Stimulated activated CD4-positive, alpha-beta T cell treated with anti-CD3 and anti-CD28 coated beads, Interleukin-1b, Interleukin-23, amount 100 ng/mL, for 4 hours (primary cell): ENCODE data around the gene FHL2.
A peak's percentile ranks its signal among the peaks of the same experiment; 100 is the strongest.
"Not testable (repeated sequence)": the region's sequence is repeated elsewhere in the genome, so short reads cannot be mapped to it uniquely, and the experiment has no call there.

Source experiments
- DNase-seq, 2 donors: peaks; one replicate each; pipeline ENCODE4 v3.0.0-alpha.2; 2020; ENCODE audit warnings: low read depth in 2 of 2

FHL2 gene

DNA sequence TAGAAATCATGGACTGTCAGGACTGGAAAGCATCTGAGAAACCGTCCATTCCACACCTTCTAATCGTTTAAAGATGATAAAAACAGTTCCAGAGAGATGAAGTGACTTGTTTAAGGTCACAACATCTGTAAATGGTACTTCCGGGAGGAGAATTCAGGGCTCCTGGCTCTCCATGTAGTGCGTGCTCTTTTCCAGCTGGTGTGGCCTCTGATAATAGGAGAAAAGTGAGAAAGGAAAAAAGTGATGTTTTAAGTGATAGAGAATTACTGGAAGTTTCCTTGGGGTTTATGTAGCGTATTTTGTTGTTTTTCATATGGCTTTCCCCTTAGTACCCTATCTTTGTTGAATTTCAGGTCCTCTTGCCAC, 60.8 kb downstream of the FHL2 start:
- DNase-seq: no peak

GRCh38 chr2:105337122-105338019, 61.5 kb downstream of the FHL2 start, which contains the start of gene C2orf49:
TSS of gene C2orf49 (plus strand) at chr2:105337540. CDS start at chr2:105337588, 48 bp downstream.
- DNase-seq: peak; percentile 79 to 83

DNA sequence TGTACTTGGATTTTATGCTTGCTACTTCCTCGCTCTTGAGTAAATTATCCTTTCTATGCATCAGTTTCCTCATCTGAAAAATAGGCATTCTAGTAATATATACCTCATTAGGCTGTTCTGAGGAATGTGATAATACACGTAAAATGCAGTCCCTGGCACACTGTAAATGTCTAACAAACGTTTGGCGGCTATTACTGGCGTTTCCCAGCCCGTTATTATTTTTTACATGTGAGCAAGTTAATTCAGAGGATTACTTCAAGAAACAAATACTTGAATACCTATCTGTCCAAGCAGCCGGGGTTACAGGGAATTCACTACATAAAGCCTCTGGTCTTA, 62.1 kb downstream of the FHL2 start:
- no peak for DNase-seq

GRCh38 chr2:105335469-105335868, 63.4 kb downstream of the FHL2 start:
- no peak for DNase-seq

DNA sequence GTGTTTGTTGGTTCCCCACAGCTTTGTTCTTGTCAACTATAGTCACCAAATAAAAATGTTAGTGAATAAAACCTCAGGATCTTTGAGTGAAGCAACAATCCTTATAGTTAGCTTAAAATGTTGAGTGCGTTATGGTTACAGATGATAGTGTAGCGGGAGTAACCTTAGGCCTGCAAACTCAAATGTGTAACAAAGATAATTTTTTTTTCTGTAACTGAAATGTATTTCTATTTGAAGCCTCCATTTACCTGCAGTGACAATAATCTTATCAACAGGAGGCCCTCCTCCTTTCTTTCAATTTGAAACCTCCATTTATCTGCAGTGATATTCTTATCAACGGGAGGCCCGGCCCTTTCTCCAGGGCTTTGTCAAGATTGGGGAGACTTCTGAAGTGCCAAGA, 64.6 kb downstream of the FHL2 start:
- DNase-seq: no peak

DNA sequence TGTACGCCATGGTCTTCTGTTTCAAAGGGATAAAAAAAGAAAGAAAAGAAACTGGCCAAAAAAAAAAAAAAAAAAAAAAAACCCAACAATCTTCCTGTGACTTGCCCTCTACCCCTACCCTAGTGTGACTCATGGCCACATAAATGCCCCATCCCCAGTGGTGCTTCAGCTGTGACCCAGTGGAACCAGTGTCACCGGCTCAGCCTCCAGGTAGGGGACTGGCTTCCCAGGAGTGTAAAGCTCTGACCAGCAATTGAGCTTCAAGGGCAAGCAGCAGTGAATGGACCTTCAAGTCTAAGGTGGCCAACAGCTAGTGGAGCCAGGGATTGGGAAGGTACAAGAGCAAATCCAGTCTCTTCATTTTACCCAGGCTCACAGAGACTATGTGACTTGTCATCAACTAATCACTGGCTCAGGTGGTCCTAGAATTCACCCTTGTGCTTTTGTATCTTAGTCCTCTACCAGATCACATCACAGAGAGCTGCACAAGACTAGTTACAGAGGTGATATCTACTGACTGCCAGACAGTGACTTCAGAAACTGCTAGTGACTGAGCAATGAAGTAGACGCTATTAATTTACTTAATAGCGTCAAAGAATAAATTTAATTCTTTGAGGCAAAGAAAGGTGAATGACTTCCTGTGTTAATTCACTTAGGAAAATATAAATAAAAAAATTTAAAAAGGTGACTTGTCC, 68.0 kb downstream of the FHL2 start:
- DNase-seq: no peak

DNA sequence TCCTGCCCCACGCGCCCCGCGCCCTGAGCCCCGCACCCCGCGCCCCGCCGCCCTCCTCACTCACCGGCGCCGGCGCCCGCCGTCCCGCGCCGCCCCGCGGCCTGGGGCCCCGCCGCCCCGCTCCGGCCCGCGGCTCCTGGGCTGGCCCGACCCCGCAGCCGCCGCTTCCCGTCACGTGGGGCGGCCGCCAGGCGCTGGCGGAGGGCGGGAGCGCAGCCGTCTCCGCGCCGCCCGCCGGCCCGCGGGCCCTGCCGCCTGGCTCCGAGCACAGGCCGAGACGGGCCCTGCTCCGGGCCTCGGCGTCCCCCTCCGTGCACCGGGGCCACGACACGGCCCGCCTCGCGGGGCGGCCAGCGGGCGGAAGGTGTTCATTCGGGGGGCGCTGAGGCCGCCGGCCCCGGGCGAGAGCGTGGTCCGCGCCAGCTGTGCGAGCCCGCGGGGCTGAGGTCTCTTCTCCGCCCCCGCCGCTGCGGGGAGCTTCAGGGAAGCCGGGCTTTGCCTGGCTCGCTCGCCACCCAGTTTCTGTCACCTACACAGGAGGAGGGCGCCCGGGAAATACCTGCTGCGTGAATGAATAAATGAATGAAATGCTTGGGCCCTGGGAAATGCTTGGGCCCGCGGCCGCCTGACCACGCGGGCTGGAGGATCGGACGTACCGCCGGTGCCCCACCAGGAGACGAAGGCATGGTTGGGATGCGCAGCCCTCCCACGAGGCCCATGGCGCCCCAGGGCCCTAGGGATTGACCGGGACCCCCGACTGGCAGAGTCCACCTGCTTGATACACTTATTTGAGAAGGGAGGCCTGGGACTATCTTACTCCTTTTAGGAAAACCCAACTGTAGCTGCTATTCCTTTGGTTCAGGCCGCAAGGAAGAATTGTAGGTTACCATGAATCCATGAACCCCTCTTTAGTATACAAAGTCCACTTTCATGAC, 69.0 kb downstream of the FHL2 start, which contains the start of gene TGFBRAP1:
Gene TGFBRAP1, minus strand, starts transcription at position 175 of the 935 bp plus-strand sequence. CDS start 21,434 bp downstream, outside the sequence.
- DNase-seq: peak; percentile 19 to 52

DNA sequence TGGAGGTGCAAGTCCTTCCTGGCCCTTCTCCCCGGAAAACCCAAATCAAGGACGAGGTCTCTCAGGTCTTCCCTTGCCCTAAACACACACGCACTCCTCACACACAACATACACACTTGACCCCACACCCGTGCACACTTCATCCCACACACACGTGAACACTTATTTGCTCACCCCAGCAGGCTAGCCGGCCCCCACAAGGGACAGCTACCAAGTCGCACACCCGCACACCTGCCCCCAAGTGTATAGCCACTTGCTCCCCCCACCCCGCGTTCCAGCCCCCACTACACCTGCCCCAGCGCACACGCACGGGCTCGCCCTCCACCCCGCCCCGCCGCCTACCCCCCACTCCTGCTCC, 69.7 kb downstream of the FHL2 start:
- peak in 1 of 2 donors; percentile 26 for DNase-seq

DNA sequence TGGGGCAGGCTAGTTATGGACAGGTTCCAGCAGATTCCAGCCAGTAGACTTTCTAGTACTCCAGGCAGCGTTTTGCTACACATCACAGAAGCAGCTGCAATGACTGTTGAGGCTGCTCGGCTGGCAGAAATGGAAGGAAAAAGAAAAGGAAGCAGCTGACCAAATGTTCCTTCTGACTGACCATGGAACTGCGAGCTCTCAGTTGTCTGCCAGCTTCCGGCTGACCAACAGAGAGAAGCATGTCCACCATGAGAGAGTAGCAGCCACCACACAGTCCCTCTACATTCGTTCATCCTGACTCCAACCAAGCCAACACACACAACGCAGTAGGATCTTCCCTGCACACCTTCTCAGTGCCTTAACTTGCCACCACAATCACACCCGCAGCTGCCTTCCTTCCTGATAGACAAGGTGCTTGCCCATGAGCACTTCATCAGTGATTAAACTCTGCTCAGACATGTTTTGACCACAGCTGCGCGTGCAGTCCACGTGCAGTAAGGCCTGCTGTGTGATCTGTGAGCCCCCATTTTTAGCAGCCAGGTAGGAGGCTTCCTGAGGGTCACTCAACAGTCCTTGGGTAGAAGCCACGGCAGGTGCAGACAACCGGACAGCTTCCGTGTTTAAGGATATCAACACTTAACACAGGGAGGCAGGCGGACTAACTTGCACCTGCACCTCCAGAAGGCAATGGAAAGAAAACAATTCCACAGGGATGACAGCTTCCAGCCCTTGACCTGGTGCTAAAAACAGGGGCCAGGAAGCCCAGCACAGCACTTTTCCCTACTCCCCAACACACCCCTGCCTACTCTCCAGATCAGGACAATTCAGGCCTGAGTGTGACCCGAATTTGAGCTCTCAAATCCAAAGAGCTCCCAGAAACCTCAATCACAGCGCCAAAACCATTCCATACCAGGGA, 70.3 kb downstream of the FHL2 start:
- no peak for DNase-seq

- no peak for DNase-seq
Observed at GRCh38 chr2:105327690-105328089, 71.2 kb downstream of the FHL2 start.

- DNase-seq: not testable (repeated sequence)
Observed at GRCh38 chr2:105327271-105327670, 71.6 kb downstream of the FHL2 start.

DNA sequence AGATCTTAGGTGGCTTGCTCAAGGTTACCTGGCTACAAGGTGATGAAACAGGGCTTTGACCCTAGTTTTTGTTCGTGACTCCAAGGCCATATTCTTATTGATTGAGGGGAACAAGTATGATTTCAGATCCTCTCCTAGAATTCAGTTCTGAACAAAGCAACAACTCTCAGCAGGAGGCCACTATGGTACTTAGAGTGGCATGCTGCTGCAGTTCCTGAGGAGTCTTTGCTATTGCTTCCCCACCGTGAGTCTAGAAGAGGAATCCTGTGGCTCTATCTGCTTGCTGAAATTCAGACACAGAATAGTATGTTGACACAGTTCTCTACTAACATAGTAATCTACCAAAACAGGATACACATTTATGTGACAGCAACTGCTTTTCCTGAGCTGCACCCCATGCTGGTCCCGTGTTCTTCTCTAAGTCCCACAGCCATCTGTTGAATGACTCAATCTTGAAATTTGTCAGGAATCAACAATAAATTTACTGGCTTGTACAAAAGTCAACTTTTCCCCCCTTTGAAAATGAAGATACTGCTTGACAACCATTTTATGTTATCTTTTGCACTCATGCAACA, 73.4 kb downstream of the FHL2 start:
- no peak for DNase-seq

DNA sequence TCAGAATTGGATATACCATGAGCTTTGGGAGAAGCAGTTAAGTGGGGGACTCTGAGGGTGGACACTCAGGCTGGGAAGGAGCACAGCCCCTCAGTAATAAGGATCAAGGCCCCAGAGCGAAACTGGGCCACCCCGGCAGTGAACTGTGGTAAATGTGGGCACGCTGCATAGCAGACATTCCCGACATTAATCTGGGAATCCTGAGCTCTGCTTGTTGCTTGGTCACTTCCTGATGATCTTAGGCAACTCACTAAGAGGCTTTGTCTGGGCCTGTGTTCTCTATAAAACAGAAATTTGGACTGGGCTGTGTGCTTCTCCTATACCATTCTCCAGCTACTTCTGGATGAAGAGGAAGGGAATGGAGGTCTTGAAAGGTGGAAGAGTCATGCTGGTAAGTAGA, 74.1 kb downstream of the FHL2 start:
- DNase-seq: no peak

GRCh38 chr2:105324101-105324500, 74.8 kb downstream of the FHL2 start:
- DNase-seq: no peak

DNA sequence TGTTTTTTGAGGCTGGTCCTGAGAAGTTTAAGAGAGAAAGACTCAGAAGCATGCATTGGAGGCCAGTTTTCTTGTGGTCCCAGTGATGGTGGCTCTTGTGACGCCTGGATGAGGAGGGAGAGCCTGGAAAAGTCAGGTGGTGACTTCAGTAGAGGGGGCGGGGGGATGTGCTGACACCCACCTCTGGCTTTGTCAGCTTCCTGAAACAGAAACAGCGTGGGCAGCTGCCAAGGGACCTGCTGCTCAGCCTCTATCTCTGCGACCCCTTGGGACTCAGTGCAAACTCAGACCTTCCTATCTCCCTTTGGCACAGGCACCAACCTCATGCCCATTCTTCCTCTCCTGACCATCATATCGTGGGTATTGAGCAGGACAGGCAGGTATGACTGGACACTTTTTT, 75.7 kb downstream of the FHL2 start:
- no peak for DNase-seq

GRCh38 chr2:105321875-105322646, 76.8 kb downstream of the FHL2 start:
- no peak for DNase-seq

DNA sequence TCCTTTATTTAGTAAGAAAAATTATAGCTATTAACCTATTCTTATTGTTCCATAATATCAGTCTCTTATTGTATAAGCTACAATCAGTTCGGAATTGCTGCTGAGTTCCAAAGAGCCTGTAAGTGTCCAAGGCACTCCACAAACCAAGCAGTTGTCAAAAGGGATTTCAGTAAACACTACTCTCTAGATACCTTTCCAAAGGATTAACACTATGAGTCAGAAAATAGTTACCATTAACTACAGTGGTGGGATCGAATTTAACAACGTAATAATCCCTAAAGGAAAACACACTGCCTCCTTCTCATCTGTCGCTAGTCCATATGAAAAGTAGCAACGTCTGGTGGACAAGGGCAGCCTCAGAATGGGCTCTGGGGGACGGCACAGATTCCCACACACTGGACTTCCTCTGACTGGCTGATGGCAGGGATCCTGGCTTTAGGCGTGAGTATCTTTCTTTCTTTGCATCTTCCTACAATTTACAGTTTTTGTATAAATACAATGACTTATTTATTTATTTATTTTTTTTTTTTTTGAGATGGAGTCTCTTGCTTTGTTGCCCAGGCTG, 78.1 kb downstream of the FHL2 start:
- DNase-seq: no peak

DNA sequence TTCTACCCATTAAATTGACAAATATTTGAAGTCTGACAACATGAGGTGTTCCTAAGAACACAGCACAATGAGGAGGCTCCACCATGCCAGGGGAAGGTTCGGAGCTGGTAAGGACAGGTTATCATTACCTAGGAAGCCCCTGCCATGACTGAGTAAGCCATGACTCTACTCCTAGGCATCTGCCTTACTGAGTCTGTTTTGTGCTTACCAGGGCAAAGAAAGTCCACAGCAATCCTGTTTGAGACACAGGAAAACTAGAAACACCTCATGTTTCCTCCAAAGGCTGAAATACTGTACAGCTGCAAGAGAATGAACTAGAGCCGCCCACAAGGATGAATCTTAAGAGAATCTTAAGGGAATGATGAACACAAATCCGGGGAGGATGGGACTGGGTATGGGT, 80.9 kb downstream of the FHL2 start:
- DNase-seq: no peak

- DNase-seq: no peak
Observed at GRCh38 chr2:105315314-105315713, 83.5 kb downstream of the FHL2 start.
